Skin of body (tissue), 2 donors: ENCODE data around the gene CARM1. TPM values are rescaled to one million over a fixed set of nuclear protein-coding genes. Genes with fewer than 3 reads are reported as not detected.

Experiments
- small RNA-seq: library from RNA; depleted of rRNA; stranded (forward); fragments of <200 nt; gene quantifications from one replicate; pipeline ENCODE3, GENCODE V24; 2014; ENCODE audit warnings: low replicate concordance
- total RNA-seq: library from RNA; depleted of rRNA; stranded (reverse); fragments of >200 nt; gene quantifications from one replicate; pipeline ENCODE4 v1.2.3, GENCODE V29; 2014

The CARM1 gene
- total RNA-seq, 1 donor from 2014 or later = 19.2 TPM

Small RNA genes within 50 kb of the gene (small RNA-seq; reads per million reads assigned to genes)
- 0.07 reads per million for gene MIR6793

Other genes starting within 250 kb of the CARM1 start
- 49.0 TPM for gene SLC44A2, start 246.0 kb upstream of the CARM1 start, total RNA-seq
- gene ILF3, start 217.2 kb upstream of the CARM1 start, total RNA-seq = 98.6 TPM
- gene QTRT1, start 170.1 kb upstream of the CARM1 start, total RNA-seq = 24.0 TPM
- gene DNM2, start 153.5 kb upstream of the CARM1 start, total RNA-seq = 71.1 TPM
- gene TMED1, start 35.3 kb upstream of the CARM1 start, total RNA-seq = 17.8 TPM
- 3.6 TPM for gene C19orf38, start 23.1 kb upstream of the CARM1 start, total RNA-seq
- gene YIPF2, start 57.1 kb downstream of the CARM1 start, total RNA-seq = 30.9 TPM
- gene TIMM29, start 57.3 kb downstream of the CARM1 start, total RNA-seq = 16.3 TPM
- 63.5 TPM for gene SMARCA4, start 89.5 kb downstream of the CARM1 start, total RNA-seq
- 124 TPM for gene LDLR, start 217.9 kb downstream of the CARM1 start, total RNA-seq